Measurements from ENCODE around the gene SLC22A16.

Gene SLC22A16

GRCh38 chr6:110447761-110448160 lies 28.7 kb downstream of the SLC22A16 start:
- DNase-seq = no peak

- no peak for DNase-seq
Measured at GRCh38 chr6:110446405-110446804, 30.0 kb downstream of the SLC22A16 start.

GRCh38 chr6:110440026-110440425 lies 36.4 kb downstream of the SLC22A16 start:
- no peak for DNase-seq

- no peak for DNase-seq
Measured at GRCh38 chr6:110439356-110439755, 37.1 kb downstream of the SLC22A16 start.

- DNase-seq = no peak
Measured at GRCh38 chr6:110434961-110435602, 41.3 kb downstream of the SLC22A16 start.

- DNase-seq = no peak
Measured at GRCh38 chr6:110432285-110432900, 44.0 kb downstream of the SLC22A16 start.

GRCh38 chr6:110430741-110431140 lies 45.7 kb downstream of the SLC22A16 start:
- no peak for DNase-seq

GRCh38 chr6:110430236-110430635 lies 46.2 kb downstream of the SLC22A16 start:
- DNase-seq = no peak

- no peak for DNase-seq
Measured at GRCh38 chr6:110428153-110428552, 48.3 kb downstream of the SLC22A16 start.

- no peak for DNase-seq
Measured at GRCh38 chr6:110425816-110426215, 50.6 kb downstream of the SLC22A16 start.

- DNase-seq = no peak
Measured at GRCh38 chr6:110422444-110422822, 54.0 kb downstream of the SLC22A16 start.

- DNase-seq = no peak
Measured at GRCh38 chr6:110421749-110422443, 54.5 kb downstream of the SLC22A16 start.

GRCh38 chr6:110419028-110419739 lies 57.2 kb downstream of the SLC22A16 start:
- DNase-seq = no peak

- no peak for DNase-seq
Measured at GRCh38 chr6:110418594-110418993, 57.8 kb downstream of the SLC22A16 start.

- no peak for DNase-seq
Measured at GRCh38 chr6:110415086-110415916, 61.1 kb downstream of the SLC22A16 start, which contains the start of gene DDO. TSS of gene DDO (minus strand) at chr6:110415575. CDS start at chr6:110413462, 2,113 bp downstream.

- no peak for DNase-seq
Measured at GRCh38 chr6:110414669-110415068, 61.7 kb downstream of the SLC22A16 start.

- DNase-seq = no peak
Measured at GRCh38 chr6:110412360-110412759, 64.1 kb downstream of the SLC22A16 start.

- no peak for DNase-seq
Measured at GRCh38 chr6:110410511-110410910, 65.9 kb downstream of the SLC22A16 start.

GRCh38 chr6:110409794-110410193 lies 66.6 kb downstream of the SLC22A16 start:
- DNase-seq = no peak

- no peak for DNase-seq
Measured at GRCh38 chr6:110408901-110409300, 67.5 kb downstream of the SLC22A16 start.

GRCh38 chr6:110404607-110405006 lies 71.8 kb downstream of the SLC22A16 start:
- DNase-seq = no peak

GRCh38 chr6:110401585-110402176 lies 74.7 kb downstream of the SLC22A16 start:
- no peak for DNase-seq
